IMR-90 (cell line): ENCODE results near the gene UQCRC2. TPM values are rescaled to one million over a fixed set of nuclear protein-coding genes. Genes with fewer than 3 reads are reported as not detected.

ENCODE experiments used
- ATAC-seq: fragments of 200-7000 bp; cut with Tn5 transposase; 2 replicates; pipeline ENCODE4 v1.9.1; 2020; ENCODE audit warnings: low read depth, mild to moderate bottlenecking, moderate library complexity
- BruUV-seq: library from RNA; stranded (reverse); fragments of 400-500 nt; replicated peaks from 2 replicates; lab custom pipeline; 2021; lab: Mats Ljungman, UMichigan
- CTCF ChIA-PET: fragments of 300-600 bp; formaldehyde crosslinking; extraction: SDS; loops from one replicate; lab custom pipeline; 2021; ENCODE audit warnings: antibody characterized with exemption; lab: Yijun Ruan, JAX
- POLR2A ChIA-PET: fragments of 300-600 bp; sonication (Branson Sonifier 250); formaldehyde crosslinking; loops from one replicate; lab custom pipeline; 2022; ENCODE audit warnings: antibody characterized with exemption; ENCODE audit not compliant: unreplicated experiment; lab: Charles Lee
- DNase-seq: peaks from one replicate; pipeline ENCODE4 v3.0.0; 2013
- H2AFZ ChIP-seq: replicated peaks from 2 replicates; pipeline ENCODE3; 2013; ENCODE audit warnings: low read length, mild to moderate bottlenecking; ENCODE audit not compliant: poor library complexity
- H2AK5ac ChIP-seq: 2 replicates; pipeline ENCODE4 v1.6.1; 2013; ENCODE audit warnings: low read depth, low read length, inconsistent platforms
- H2AK9ac ChIP-seq: replicated peaks from 2 replicates; pipeline ENCODE3; 2013; ENCODE audit warnings: mild to moderate bottlenecking, low read depth, low read length, moderate library complexity; ENCODE audit not compliant: poor library complexity
- H2BK120ac ChIP-seq: 2 replicates; pipeline ENCODE4 v1.6.1; 2013; ENCODE audit warnings: low read depth, low read length, inconsistent platforms
- H2BK15ac ChIP-seq: 3 replicates; pipeline ENCODE4 v1.6.1; 2013; ENCODE audit warnings: low read depth, low read length, inconsistent platforms
- H2BK20ac ChIP-seq: 2 replicates; pipeline ENCODE4 v1.6.1; 2013; ENCODE audit warnings: low read depth, mild to moderate bottlenecking, inconsistent platforms, low read length, moderate library complexity
- H2BK5ac ChIP-seq: 2 replicates; pipeline ENCODE4 v1.6.1; 2013; ENCODE audit warnings: mild to moderate bottlenecking, low read depth, low read length, inconsistent platforms; ENCODE audit not compliant: poor library complexity, severe bottlenecking
- H3K14ac ChIP-seq: replicated peaks from 2 replicates; pipeline ENCODE4 v1.6.1; 2013; ENCODE audit warnings: low read depth, low read length, inconsistent platforms
- H3K18ac ChIP-seq: 2 replicates; pipeline ENCODE4 v1.6.1; 2013; ENCODE audit warnings: low read depth, low read length, control low read depth
- H3K23ac ChIP-seq: 2 replicates; pipeline ENCODE4 v1.6.1; 2013; ENCODE audit warnings: low read depth, low read length, inconsistent platforms
- H3K27ac ChIP-seq: 2 replicates; pipeline ENCODE4 v1.5.1; 2013; ENCODE audit warnings: mild to moderate bottlenecking, control low read depth, low read length; ENCODE audit not compliant: insufficient read depth
- H3K27me3 ChIP-seq: 2 replicates; pipeline ENCODE4 v1.6.1; 2013; ENCODE audit warnings: low read length; ENCODE audit not compliant: control insufficient read depth, insufficient read depth
- H3K36me3 ChIP-seq: 2 replicates; pipeline ENCODE4 v1.6.1; 2013; ENCODE audit warnings: low read length, mixed read lengths; ENCODE audit not compliant: control insufficient read depth, insufficient read depth
- H3K4ac ChIP-seq: 2 replicates; pipeline ENCODE4 v1.6.1; 2013; ENCODE audit warnings: low read depth, low read length, inconsistent platforms
- H3K4me1 ChIP-seq: 2 replicates; pipeline ENCODE4 v1.6.1; 2013; ENCODE audit warnings: low read length, mixed read lengths; ENCODE audit not compliant: control insufficient read depth, insufficient read depth
- H3K4me2 ChIP-seq: 2 replicates; pipeline ENCODE4 v1.6.1; 2013; ENCODE audit warnings: low read depth, mild to moderate bottlenecking, control low read depth, low read length, moderate library complexity
- H3K4me3 ChIP-seq: 2 replicates; pipeline ENCODE4 v1.5.1; 2013; ENCODE audit warnings: low read depth, mild to moderate bottlenecking, control low read depth, low read length, moderate library complexity; ENCODE audit not compliant: insufficient read depth
- H3K56ac ChIP-seq: 2 replicates; pipeline ENCODE4 v1.6.1; 2013; ENCODE audit warnings: low read length, inconsistent platforms; ENCODE audit not compliant: insufficient read depth; ENCODE audit errors: extremely low read depth
- H3K79me1 ChIP-seq, 2 experiments: 2 replicates each; pipeline ENCODE4 v1.6.1; 2013; ENCODE audit warnings: low read length in 2 of 2, inconsistent platforms in 1 of 2, low read depth in 1 of 2
- H3K9ac ChIP-seq: 2 replicates; pipeline ENCODE4 v1.6.1; 2013; ENCODE audit warnings: low read depth, low read length, control low read depth
- H3K9me1 ChIP-seq: 2 replicates; pipeline ENCODE4 v1.6.1; 2013; ENCODE audit warnings: low read length, inconsistent platforms; ENCODE audit not compliant: insufficient read depth
- H3K9me3 ChIP-seq: 2 replicates; pipeline ENCODE4 v1.6.1; 2013; ENCODE audit warnings: low read length; ENCODE audit not compliant: control insufficient read depth, insufficient read depth
- H4K20me1 ChIP-seq: 2 replicates; pipeline ENCODE4 v1.6.1; 2013; ENCODE audit warnings: low read length, inconsistent platforms; ENCODE audit not compliant: insufficient read depth
- H4K5ac ChIP-seq: 2 replicates; pipeline ENCODE4 v1.6.1; 2013; ENCODE audit warnings: mild to moderate bottlenecking, low read depth, low read length, control low read depth
- H4K8ac ChIP-seq, 2 experiments: 2 replicates each; pipeline ENCODE4 v1.6.1; 2013; ENCODE audit warnings: low read depth in 2 of 2, low read length in 2 of 2, control low read depth in 1 of 2, inconsistent platforms in 1 of 2
- H4K91ac ChIP-seq: 2 replicates; pipeline ENCODE4 v1.6.1; 2013; ENCODE audit warnings: low read depth, low read length, inconsistent platforms; ENCODE audit not compliant: insufficient read depth
- MAZ ChIP-seq: IDR thresholded peaks from 2 replicates; pipeline ENCODE4 v1.6.1; 2012; ENCODE audit warnings: low read depth, mild to moderate bottlenecking, low read length, improper control_type of control experiment, moderate library complexity, borderline replicate concordance
- MXI1 ChIP-seq: IDR thresholded peaks from 2 replicates; pipeline ENCODE4 v1.6.1; 2012; ENCODE audit warnings: low read depth, mild to moderate bottlenecking, low read length, moderate library complexity, borderline replicate concordance
- POLR2A ChIP-seq: IDR thresholded peaks from 2 replicates; pipeline ENCODE4 v1.6.1; 2012; ENCODE audit warnings: mild to moderate bottlenecking, low read depth, low read length
- RFX5 ChIP-seq: IDR thresholded peaks from 2 replicates; pipeline ENCODE4 v1.8.0; 2012; ENCODE audit warnings: low read depth, mild to moderate bottlenecking, low read length, moderate library complexity
- SMC3 ChIP-seq: fragments of 150-350 bp; IDR thresholded peaks from 2 replicates; pipeline ENCODE4 v1.6.1; 2016; ENCODE audit warnings: low read depth, mild to moderate bottlenecking, antibody characterized with exemption, low read length, moderate library complexity
- WGBS, 2 experiments: methylation state at CpG; one replicate each; pipeline versions ENCODE4 v1.1.5 to v1.1.7; 2013; ENCODE audit warnings: missing lambda C conversion rate in 2 of 2; ENCODE audit not compliant: insufficient read length in 1 of 2; ENCODE audit errors: extremely low coverage in 2 of 2; 5-methylcytosine and 5-hydroxymethylcytosine counted together
- dilution Hi-C: fragments of 300-500 bp; cut with HindIII; formaldehyde crosslinking; loops from one replicate; pipeline ENCODE4 v1.14.3; 2018; ENCODE audit warnings: low sequenced_read_pairs; ENCODE audit not compliant: unreplicated experiment
- in situ Hi-C: fragments of 300-500 bp; cut with MboI; formaldehyde crosslinking; loops from 3 replicates; pipeline ENCODE4 v1.14.3; 2019; ENCODE audit warnings: low sequenced_read_pairs, inconsistent platforms, mixed read lengths
- intact Hi-C: fragments of 100-400 bp; cut with micrococcal nuclease; formaldehyde crosslinking; loops from 2 replicates; pipeline ENCODE4 v1.10.0; 2022
- polyA plus RNA-seq, 3 experiments: library from polyadenylated mRNA; depleted of rRNA; stranded (reverse); fragments of >200 nt; gene quantifications; 2 replicates each; pipeline ENCODE4 v1.2.3, GENCODE V29; 2012; ENCODE audit warnings: low replicate concordance in 1 of 3
- total RNA-seq: library from RNA; depleted of rRNA; stranded (reverse); fragments of >200 nt; gene quantifications from 2 replicates; pipeline ENCODE4 v1.2.3, GENCODE V29; 2012
- TF ChIP-seq, protein P1 (sequence below): fragments of 150-350 bp; IDR thresholded peaks from 2 replicates; pipeline ENCODE4 v1.6.1; 2016; ENCODE audit warnings: low read depth, mild to moderate bottlenecking, low read length, moderate library complexity, borderline replicate concordance

Gene UQCRC2
- total and polyA plus RNA-seq, 2 of the 4 experiments (the other 2 are of a cell fraction) = 191 to 284 TPM

DNA sequence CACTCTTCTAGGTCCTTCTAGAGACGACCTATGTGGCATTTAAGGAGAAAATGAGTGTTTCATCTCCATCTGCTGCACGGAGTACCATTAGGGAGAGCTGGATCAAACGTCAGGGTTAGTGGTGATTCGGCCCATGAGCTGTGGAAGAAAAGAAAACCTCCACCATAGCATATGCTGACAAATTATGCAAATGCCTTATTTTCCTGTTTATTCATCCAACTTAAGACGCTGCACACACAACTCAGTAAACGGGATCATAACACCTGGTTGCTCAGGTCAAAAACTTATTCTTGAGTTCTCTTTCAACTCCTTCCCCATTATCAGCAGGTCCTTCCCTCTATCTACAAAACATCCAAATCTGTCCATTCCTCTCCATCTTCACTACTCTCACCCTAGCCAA lies 53.5 kb downstream of the UQCRC2 start:
- peaks cover 18% of the 10 kb centered on the region for H4K20me1 ChIP-seq
- WGBS, 2 experiments = 78% methylated on average over 2 of the region's 6 CpGs; no CpG with 5 or more reads in 1 of the 2 experiments
- H3K27me3 ChIP-seq = no peaks in the 10 kb centered on the region
- ATAC-seq (no peak), DNase-seq (no peak)
- CTCF ChIA-PET = interaction anchor here (1.2 to 5.1 kb wide), 3 partner anchors 71 to 93 kb away, joined by 3 to 30 read pairs (median 4); no protein-coding TSS in a partner anchor
- no peak overlapping the region for H3K4me3 ChIP-seq
- no peak overlapping the region for H4K91ac ChIP-seq
- no peak overlapping the region for H4K5ac ChIP-seq
- H2AK9ac ChIP-seq = no peak overlapping the region
- no peak overlapping the region for H3K56ac ChIP-seq
- no peak overlapping the region for H3K9ac ChIP-seq
- no peak overlapping the region for H3K27ac ChIP-seq
- peaks cover 8% of the 10 kb centered on the region for H3K4me1 ChIP-seq
- H3K79me1 ChIP-seq = peaks cover 8 to 38% of the 10 kb centered on the region in 2 experiments
- dilution Hi-C loops = no loop called here
- no peaks in the 10 kb centered on the region for H3K9me3 ChIP-seq
- no peak overlapping the region for H2AK5ac ChIP-seq
- no peak overlapping the region for H2BK120ac ChIP-seq
- no peak for TF ChIP-seq POLR2A
- TF ChIP-seq, protein P1, sequence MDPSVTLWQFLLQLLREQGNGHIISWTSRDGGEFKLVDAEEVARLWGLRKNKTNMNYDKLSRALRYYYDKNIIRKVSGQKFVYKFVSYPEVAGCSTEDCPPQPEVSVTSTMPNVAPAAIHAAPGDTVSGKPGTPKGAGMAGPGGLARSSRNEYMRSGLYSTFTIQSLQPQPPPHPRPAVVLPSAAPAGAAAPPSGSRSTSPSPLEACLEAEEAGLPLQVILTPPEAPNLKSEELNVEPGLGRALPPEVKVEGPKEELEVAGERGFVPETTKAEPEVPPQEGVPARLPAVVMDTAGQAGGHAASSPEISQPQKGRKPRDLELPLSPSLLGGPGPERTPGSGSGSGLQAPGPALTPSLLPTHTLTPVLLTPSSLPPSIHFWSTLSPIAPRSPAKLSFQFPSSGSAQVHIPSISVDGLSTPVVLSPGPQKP = no peak
- TF ChIP-seq MXI1 = no peak
- TF ChIP-seq SMC3 = no peak
- TF ChIP-seq MAZ = no peak
- TF ChIP-seq RFX5 = no peak
- peak overlapping the region in 1 of 2 experiments; percentile 59; a peak in 1 of 4 replicates for H4K8ac ChIP-seq
- H3K4me2 ChIP-seq = no peak overlapping the region
- no TSS peak for BruUV-seq
- H3K9me1 ChIP-seq = peaks cover 22% of the 10 kb centered on the region
- H2AFZ ChIP-seq = no peak overlapping the region
- no peak overlapping the region for H2BK20ac ChIP-seq
- POLR2A ChIA-PET = no interaction called here
- H2BK5ac ChIP-seq = no peak overlapping the region
- intact Hi-C loops = loop anchor here (2.0 kb wide), 1 partner anchor 20 kb away; no protein-coding TSS in a partner anchor
- no peaks in the 10 kb centered on the region; the same call in 1 of the 2 replicates for H3K36me3 ChIP-seq
- H3K23ac ChIP-seq = no peak overlapping the region; the same call in 1 of the 2 replicates
- no peak overlapping the region for H3K4ac ChIP-seq
- H3K14ac ChIP-seq = peak overlapping the region; percentile 68; the same call in 1 of the 2 replicates
- H3K18ac ChIP-seq = no peak overlapping the region
- H2BK15ac ChIP-seq = no peak overlapping the region
- in situ Hi-C loops = loop anchor here (10.0 kb wide), 1 partner anchor 288 kb away; the partner anchor contains the start of gene POLR3E
